Ureter (tissue), 1 donor: ENCODE results near the gene NBAS. TPM values are rescaled to one million over a fixed set of nuclear protein-coding genes. Genes with fewer than 3 reads are reported as not detected.

Source experiments
- DNase-seq: peaks from one replicate; pipeline ENCODE4 v3.0.0-alpha.2; 2020; ENCODE audit warnings: low spot score
- total RNA-seq: library from RNA; stranded (reverse); gene quantifications from one replicate; pipeline ENCODE4 v1.2.4, GENCODE V29; 2023
- donor health status: DM: yes; HTN: yes; CAD: no.

The NBAS gene
- total RNA-seq, 1 donor from 2014 or later, result 55.1 TPM

DNA sequence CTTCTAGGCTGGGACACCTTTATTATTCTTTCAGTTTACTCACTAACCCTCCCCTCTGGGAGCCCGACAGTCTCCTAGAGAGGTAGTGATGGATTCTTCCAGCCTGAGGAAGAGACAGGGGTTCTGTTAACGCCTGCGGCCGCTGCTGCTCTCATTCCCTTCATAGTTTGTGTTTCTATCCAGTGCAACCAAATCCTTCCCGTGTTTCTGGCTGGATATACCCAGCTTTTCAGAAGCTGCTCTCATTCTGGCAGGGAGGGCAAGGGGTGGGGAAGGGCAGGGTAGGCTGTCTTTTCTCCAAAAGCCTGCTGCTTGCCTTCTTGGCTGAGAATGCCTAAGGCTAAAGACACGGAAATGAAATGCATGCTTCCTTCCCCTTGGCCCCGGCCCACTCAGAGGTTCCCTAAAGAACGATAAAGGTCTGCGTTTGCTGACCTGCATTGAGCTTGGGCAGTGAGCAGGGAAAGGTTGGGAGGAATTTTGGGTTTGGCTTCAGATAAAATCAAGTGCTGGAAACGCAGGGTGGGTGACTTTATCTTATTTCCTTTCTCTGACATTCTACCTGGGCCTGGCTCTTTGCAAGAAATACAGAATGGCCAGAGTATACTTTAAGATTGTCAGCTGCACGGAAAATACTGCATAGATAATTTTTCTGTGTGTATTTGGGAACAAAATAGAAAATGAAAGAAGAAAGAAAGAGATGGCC, 390.9 kb downstream of the NBAS start:
- DNase-seq, result no peak

DNA sequence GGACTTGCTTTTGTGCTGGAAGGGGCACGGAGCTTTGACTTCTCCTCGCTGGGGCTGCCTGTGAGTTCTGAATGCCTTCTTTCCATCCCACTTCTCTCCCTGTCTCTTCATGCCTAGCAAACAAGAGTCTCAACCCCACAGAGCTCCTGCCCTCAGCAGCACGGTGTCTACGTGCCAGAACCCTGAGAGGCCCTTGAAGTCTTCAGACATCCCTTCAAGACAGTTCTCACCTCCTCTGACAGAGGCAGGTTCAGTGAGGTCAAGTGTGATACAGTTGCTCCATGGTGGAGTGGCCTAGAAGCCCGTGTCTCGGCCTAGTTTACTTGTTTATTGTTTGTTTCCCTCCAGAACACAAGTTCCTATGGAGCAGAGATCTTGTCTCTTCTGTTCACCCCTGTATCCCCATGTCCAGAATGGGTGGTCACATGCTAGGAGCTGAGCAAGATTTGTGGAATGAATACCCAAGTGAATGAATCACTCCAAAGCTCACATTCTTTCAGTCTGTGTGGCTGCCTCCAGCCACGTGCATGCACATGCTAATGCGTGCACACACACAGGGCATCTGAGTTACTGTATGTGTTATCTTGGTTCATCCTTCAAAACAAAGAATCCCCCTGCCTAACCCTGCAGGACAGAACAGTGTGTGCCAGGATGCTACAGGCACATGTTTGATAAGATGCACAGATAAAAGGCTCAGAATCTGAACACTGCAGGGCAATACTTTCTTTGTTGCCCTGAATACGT, 391.6 kb downstream of the NBAS start:
- DNase-seq, result no peak

DNA sequence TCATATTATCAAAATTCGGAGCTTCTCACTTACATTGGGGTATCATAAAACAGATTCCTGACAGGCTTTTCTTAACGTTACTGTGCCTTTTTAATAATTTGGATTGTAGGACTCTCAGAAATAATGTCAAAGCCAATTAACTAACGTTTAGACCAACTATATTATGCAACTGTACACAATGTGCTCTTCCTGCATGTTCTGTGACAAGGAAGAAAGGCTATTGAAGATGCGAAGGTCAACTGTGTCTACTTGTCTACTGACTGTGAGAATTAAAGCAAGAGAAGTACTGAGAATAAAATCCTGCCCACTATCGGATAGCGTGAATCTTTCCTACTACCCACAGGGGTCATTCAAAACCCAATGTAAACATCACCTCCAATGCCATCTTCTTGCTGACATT, 393.0 kb downstream of the NBAS start:
- no peak for DNase-seq

DNA sequence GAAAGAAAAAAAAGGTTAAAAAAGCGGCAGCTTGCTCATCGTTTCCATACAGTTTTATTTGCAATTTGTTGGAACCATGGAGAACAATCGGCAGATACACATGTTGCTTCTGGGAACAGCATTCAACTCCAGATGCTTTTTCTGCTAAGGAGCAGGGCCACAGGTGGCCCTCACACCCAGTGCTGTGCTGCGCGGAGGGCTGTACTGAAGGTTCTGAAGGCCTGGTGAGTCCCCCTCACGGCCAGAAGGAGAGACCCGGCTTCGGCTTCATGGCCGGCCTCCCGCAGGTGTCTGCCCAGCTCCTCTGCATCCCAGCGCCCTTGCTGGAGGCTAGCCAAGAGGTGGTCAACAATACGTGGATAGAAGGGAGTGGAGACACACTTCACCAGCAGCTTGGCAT, 394.3 kb downstream of the NBAS start:
- no peak for DNase-seq

DNA sequence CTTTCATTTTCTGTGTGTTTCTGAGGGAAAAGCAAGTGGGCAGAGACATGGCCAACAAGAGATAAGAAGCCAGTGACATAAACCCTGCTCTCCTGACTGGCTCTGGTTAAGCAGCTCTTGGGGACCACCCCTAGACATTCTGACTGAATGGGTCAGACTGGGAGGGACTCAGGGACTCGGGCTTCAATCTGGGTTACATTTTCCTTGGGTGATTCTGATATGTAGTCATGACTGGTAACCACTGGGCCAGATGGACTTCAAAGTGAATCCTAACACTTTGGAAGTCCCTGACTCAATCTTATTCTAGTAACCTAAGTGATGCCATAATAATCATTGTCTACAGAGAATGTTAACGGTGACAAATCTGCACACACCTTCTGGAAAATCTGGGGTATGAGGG, 397.8 kb downstream of the NBAS start:
- DNase-seq, result no peak

DNA sequence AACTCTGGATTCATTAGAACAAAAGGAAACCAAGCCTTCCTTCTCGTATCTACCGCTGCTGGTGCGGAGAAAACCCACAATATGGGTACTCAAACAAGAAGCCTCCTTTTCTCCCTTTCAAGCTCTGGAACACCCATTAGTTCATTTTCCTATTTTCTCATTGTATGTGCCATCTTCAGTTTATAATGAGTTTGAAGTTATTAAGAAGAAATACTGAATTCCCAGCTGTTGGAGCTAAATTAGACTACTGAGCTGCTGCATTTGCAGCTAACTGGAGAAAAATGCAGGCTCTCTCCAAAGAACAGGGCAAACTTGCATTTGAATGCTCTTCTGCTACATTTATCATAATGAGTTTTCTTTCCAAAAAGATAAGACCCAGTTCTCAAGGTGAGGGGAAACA, 398.5 kb downstream of the NBAS start:
- DNase-seq, result no peak

DNA sequence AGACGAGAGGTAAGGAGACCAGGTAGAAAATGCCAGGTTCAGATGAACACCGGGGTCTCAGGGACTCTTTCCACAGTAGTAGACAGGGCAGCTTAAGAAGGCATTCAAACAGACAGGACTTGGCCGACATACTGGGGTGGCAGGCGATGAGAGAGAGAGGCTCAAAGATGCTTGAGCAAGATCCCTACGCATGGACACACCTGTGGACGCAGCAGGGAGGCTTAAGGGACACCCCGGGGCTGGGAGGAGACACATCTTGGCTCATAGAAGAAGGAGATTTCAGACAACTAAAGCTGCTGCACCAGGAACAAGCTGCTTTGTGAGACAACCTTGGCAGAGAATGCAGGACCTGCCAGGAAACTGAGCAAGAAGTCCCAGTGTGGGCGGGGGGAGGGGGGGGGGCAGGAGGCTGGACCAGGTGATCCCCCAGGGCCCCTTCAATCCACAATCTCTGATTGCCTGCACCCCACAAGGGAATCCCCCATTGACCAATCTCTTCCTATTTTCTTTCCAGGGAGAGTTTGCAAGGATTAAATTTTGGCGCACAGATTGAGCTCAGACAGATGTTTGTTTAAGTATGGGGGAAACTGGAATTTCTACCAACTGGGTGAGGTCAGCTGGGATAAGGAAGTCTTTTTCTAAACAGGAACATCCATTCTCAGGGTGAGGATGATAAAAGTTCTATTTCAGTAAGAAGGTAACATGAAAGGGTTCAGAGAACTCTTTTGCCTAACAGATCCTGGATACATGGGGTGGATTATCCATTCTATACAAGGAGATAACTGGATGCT, 400.7 kb downstream of the NBAS start:
- no peak for DNase-seq

DNA sequence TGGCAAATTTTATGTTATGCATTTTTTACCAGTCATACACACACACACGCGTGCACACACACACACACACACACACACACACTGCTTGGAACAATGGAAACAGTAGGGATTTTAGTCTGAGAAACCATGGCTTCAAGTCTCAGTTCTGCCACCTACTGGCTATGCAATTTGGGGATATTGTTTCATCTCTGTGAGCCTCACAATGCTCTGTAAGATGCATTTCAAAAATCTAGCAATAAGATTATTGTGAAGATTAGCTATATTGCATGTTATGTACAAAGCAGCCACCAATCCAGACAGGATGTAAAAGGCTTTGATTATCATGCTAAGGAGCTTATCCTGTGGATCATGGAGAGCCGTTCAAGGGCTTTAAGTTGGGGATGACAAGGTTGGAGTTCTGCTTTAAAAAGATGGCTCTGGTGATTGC, 401.4 kb downstream of the NBAS start:
- DNase-seq, result no peak

DNA sequence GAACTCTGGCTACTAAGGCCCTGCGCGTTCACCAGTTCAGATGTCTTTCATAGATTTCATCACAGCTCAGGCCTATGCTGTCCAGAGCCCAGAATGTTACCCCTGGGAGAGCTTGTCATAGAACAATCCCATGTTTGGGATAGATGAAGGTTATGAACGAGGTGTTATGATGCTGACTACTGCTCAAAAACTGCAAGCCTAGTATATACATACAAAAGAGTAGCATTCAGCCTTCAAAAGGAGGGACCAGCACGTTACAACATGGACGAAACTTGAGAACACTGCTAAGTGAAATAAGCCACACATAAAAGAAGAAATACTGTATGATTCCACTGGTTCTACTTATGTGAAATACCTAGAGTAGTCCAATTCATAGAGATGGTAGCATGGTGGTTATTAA, 401.9 kb downstream of the NBAS start:
- DNase-seq, result no peak

DNA sequence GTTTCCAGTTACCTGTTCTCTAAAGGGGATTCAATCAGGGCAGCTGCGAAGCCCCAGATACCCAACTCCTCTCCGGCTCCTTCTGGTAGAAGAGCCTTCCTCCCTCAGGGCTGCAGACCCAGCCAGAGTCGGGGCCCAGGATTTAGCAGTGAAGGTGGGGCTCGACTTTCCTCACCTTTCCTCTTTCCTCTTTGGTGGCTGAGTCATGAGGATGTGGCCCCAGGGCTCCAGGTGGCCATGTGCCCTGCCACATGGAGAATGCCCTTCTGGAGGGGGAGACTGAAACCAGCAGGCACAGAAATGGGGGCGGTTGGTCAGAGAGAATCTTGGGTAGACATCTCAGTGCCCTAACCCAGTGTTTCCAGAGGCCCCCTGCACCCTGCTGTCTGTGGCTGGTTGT, 402.6 kb downstream of the NBAS start:
- no peak for DNase-seq

DNA sequence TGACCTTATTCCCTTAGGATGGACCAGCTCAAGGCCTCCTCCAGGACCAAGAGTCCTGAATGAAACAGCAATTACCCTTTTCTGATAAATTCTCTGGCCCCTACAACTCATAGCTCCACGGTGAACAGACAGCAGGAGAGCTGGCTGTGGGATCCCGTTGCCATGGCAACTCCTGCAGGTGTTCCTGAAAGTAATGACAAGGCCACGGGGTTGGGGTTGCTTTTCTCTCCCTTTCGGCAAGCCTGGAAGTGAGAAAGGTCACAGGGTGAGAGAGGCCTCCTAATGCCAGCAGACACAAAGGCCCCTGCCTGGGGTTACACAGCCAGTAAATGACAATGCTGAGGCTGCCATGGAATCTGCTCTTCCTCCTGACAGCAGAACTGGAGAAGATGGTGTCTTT, 403.0 kb downstream of the NBAS start:
- DNase-seq, result no peak

DNA sequence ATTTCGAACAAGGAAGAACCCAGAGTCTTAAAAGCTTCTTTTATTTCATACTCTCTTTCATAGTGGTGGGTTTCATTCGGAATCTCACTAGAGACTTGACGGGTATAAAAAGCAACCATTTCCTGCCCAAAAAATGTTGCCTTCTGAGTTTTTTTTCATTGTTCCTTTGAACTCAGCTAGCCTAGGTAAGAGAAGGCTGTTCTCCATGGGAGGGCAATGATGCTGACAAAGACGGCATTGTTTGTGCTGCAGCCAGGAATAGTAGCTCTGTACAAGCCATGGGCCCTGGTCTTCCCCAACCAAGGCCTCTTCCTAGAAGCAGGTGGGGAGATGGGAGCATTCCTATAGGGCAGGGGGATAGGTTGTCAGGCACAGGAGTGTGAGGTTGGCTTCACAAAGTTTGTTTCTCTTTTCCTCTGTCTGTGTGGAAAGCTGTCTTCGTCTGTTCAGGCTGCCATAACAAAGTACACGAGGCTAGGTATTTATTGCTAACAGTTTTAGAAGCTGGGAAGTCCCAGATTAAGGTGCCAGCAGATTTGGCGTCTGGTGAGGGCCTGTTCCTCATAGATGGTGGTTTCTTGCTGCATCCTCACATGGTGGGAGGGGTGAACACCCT, 405.1 kb downstream of the NBAS start:
- DNase-seq, result no peak

DNA sequence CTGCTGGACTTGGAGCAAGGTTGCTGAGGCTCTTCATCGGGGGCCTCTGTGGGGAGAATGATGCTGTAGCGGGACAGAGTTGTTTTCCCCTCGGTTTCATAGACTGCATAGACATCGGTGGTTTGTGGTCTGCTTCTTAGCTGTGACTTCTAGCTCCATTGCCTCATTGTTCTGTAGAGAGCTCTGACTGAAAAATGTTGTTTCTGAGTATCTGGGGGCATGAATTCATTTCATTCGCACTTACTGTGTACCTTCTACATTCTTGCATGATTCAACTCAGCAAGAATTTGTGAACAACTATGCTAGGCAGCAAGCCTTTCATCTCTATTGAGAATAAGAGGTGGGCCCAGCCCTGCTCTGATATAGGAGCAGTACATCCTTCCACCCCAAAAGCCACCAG, 406.8 kb downstream of the NBAS start:
- DNase-seq, result no peak

DNA sequence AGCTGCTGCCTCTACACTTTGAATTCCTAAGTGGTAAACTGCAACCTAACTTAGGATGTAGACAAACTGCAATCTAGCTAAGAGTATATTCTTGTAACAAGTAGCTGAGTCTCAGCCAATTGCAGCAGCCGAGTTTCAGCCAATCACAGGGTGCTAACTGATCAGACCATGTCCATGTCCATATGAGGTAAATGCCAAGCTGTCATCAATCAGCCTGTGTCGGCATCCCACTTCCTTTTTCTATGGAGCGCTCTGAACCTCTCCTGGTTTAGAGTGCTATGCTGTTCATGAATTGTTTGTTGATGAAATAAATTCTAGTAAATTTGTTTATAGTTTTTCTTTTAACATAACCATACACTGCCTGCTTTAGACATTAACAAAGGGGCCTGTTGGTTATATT, 408.8 kb downstream of the NBAS start:
- DNase-seq, result no peak

DNA sequence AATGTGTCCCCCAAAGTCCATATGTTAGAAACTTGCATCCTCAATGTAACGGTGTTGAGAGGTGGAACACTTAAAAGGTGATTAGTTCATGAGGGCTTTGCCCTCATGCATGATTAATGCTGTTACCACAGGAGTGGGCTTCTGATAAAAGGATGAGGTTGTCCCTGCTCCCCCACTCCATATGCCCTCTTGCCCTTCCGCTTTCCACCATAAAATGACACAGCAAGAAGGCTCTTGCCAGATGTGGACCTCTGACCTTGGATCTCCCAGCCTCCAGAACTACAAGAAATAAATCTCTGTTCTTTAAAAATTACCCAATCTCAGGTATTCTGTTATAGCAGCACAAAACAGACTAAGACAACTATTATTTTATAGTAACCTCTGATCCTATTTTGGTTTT, 412.1 kb downstream of the NBAS start:
- no peak for DNase-seq

DNA sequence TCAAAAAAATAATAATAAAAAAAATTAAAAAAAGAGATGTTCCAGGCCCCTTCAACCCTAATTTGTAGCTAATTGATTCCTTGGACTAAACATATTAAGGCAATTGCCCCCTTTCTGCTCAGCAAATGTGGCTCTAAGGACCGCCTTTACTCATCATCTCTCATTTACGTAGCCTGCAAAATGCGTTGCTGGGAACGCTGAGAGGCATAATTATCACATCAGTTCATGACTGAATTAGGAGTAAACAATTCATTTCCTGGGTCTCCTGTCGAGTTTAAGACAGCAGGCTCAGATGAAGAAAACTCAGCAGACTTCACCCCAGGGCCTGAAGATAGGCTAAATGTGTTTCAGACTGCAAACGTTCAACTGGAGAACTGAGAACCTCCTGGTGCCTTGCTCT, 413.5 kb downstream of the NBAS start:
- no peak for DNase-seq

DNA sequence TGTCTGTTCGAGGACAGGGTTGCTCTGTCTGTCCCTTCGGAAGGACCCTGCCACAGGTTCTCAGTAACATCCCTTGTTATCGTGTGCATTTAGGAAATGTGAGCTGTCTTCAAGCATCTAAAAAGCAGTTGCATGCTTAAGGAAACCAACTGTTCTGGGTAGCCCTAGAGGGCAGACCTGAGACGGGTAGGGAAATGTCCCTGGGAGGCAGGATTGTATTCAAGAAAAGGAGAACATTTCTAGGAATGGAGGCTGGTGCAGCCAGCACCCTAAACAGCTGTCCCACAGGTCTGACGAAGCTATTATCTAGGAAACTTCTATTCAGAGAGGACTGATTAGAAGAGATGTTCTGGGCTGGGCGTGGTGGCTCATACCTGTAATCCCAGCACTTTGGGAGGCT, 414.2 kb downstream of the NBAS start:
- DNase-seq, result no peak

DNA sequence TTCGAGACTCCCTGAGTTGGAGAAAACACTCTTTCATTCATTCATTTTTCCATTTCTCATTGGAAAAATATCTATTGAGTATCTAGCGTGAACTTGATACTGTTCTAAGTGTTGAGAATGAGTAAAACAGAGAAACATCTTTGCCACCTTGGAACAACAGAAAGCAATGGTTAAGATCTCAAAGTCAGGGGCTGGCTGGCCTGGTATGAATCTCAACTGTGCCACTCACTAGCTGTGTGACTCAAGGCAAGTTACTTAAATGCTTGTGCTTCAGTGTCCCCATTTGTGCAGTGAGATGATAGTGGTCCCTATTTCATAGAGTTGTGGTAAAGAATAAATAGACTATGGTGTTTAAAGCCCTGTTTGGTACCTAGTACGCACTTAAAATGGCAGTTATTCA, 415.2 kb downstream of the NBAS start:
- no peak for DNase-seq

DNA sequence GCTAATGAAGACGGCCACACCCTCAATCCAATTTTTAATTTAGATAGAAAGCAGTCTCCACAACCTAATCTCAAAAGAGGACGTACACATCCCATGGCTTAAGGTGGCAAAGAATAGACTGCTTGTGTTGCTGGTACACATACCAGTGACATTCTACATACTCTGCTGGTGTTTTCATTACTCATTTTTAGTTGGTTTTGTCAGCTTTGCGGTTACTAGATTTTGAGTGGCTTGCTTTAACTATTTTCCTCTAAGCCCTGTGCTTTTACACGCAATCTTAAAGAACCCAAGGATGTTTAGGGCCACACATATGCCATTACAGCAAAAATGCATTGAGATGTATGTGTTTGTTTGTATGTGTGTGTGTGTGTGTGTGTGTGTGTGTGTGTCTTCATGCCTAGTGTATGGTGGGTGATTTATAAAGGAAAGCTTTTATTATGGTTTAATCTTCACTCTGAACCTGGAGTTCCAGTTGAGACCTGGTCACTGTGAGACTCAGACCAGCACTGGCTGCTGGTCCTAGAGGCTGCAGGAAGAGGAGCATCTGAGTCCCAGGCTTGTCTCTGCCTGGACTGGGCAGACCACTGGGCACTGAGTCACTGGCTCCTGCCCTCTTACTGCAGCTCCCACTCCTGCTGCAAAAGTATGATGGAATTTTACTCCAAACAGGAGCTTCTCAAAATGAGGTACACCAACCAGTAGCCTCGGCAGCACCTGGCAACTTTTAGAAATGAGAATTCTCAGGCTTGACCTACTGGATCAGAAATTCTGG, 415.9 kb downstream of the NBAS start:
- DNase-seq, result no peak

DNA sequence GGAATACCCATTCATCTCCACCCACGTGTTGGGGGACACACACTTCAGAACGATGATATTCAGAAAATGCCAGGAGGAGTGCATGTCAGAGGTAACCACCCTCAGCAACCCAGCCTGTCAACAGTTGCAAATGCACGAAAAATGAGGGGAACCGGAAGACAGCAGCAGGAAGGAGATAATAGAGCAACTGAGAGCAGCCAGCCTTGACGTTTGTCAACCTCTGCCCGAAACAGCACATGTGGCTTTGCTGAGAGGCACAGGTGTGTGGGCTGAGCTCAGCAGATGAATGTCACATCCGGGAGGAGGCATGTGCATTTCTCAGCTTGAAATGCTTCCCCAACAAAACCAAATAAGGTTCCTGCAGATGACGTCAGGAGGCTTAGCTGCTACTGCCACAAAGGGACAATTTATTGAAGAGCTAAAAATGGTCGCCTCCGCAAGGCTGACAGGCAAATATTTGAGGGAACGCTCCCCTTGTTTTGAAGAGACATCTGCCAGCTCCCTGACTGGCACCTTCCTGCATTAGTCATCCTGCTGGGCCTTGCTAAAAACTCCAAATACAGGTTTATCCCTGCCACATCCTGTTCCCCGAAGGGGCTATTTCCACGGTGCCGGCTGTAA, 419.0 kb downstream of the NBAS start:
- no peak for DNase-seq

DNA sequence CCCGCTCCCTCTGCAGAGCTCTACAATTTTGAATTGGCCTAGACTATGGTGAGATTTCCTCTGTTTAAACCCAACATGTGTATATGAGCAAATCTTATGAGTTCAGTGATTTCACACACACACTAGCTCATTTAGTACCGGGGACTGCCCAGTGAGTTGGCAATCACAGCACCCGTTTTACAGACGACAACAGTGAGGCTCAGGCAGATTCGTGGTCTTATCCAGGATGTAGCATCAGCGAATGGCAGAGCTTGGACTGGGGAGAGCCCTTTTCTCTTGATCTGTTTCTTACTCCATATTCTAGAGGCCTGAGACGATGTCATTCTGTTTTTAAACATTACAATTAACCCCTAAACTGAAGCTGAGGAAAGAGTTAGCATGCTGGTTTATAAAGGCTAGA, 419.9 kb downstream of the NBAS start:
- DNase-seq, result no peak
